ENCODE data around the gene FIGNL2. TPM values are rescaled to one million over a fixed set of nuclear protein-coding genes. Genes with fewer than 3 reads are reported as not detected.

Gene FIGNL2
- total RNA-seq, 1 experiment from 2014 or later = 0.27 TPM

- no peaks in the 10 kb centered on the region for H3K9me2 ChIP-seq (ENCODE audit: insufficient read depth)
- no peak overlapping the region for H2AFZ ChIP-seq (ENCODE audit: low read depth, low read length, poor library complexity, severe bottlenecking)
- H3K4me1 ChIP-seq (ENCODE audit: control insufficient read depth in 1 of 2, insufficient read depth in 2 of 2, low read length in 2 of 2) = peaks cover 0 to 11% of the 10 kb centered on the region in 2 experiments; a peak in 1 of 4 replicates
- CTCF ChIA-PET = interaction anchor here (0.8 kb wide), 1 partner anchor 9 kb away, joined by 6 read pairs; no protein-coding TSS in a partner anchor
- no peaks in the 10 kb centered on the region for H3K9me3 ChIP-seq (ENCODE audit: control insufficient read depth in 1 of 2, insufficient read depth in 1 of 2, low read depth in 1 of 2, low read length in 2 of 2)
- H3K79me2 ChIP-seq (ENCODE audit: insufficient read depth, low read length) = no peaks in the 10 kb centered on the region
- RAD21 ChIA-PET (ENCODE audit: low non-redundant PET in 1 of 2, low total read pairs in 2 of 2, uncharacterized antibody in 2 of 2, unreplicated experiment in 2 of 2) = no interaction called here
- peak overlapping the region; percentile 76 for H3K4me2 ChIP-seq (ENCODE audit: low read length)
- no peaks in the 10 kb centered on the region for H3K27me3 ChIP-seq (ENCODE audit: insufficient read depth, low read length)
- H3K4me3 ChIP-seq (replicated peaks in 1 of 2; ENCODE audit: low read depth in 1 of 2, low read length in 2 of 2) = peak overlapping the region; percentile 41 to 56
- ATAC-seq (peak; percentile 86), DNase-seq (ENCODE audit: low read depth, low spot score) (no peak)
- H3K36me3 ChIP-seq (ENCODE audit: control insufficient read depth in 1 of 2, insufficient read depth in 2 of 2, low read length in 2 of 2) = no peaks in the 10 kb centered on the region
- POLR2A ChIA-PET = no interaction called here
- intact Hi-C loops (cut with micrococcal nuclease) = loop anchor here (2.0 kb wide), 1 partner anchor 394 kb away; no protein-coding TSS in a partner anchor
- no peaks in the 10 kb centered on the region for H4K20me1 ChIP-seq (ENCODE audit: insufficient read depth)
- peak overlapping the region; percentile 48; the same call in 1 of the 2 replicates for H3K27ac ChIP-seq (ENCODE audit: low read depth, low read length)
- H3K9ac ChIP-seq (ENCODE audit: low read length) = peak overlapping the region; percentile 65
- no TSS peak for BruUV-seq (replicated peaks)
- TF ChIP-seq ZFX (IDR thresholded peaks at IDR 0.05) = peak; percentile 88
- 0 out of 2 replicates have a peak, but pooled peaks have one; percentile 26 for TF ChIP-seq MAX (IDR thresholded peaks at IDR 0.05)
- TF ChIP-seq, protein P1, sequence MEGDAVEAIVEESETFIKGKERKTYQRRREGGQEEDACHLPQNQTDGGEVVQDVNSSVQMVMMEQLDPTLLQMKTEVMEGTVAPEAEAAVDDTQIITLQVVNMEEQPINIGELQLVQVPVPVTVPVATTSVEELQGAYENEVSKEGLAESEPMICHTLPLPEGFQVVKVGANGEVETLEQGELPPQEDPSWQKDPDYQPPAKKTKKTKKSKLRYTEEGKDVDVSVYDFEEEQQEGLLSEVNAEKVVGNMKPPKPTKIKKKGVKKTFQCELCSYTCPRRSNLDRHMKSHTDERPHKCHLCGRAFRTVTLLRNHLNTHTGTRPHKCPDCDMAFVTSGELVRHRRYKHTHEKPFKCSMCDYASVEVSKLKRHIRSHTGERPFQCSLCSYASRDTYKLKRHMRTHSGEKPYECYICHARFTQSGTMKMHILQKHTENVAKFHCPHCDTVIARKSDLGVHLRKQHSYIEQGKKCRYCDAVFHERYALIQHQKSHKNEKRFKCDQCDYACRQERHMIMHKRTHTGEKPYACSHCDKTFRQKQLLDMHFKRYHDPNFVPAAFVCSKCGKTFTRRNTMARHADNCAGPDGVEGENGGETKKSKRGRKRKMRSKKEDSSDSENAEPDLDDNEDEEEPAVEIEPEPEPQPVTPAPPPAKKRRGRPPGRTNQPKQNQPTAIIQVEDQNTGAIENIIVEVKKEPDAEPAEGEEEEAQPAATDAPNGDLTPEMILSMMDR (IDR thresholded peaks at IDR 0.05 in 2 of 3, conservative IDR thresholded peaks at IDR 0.05 in 1 of 3; ENCODE audit: borderline replicate concordance in 1 of 3, insufficient read depth in 1 of 3, low read depth in 2 of 3, low read length in 2 of 3) = peak; percentile 13 to 50 (median 24); a peak in 3 of 6 replicates
- TF ChIP-seq SRF (IDR thresholded peaks at IDR 0.05; ENCODE audit: low read depth) = no peak
- peak; percentile 40 for TF ChIP-seq POLR2AphosphoS5 (IDR thresholded peaks at IDR 0.05; ENCODE audit: low read depth, low read length)
- TF ChIP-seq ZNF274 (IDR thresholded peaks at IDR 0.05; ENCODE audit: low read depth, low read length) = no peak
- TF ChIP-seq SIN3A (IDR thresholded peaks at IDR 0.05; ENCODE audit: low read depth) = no peak
- TF ChIP-seq RAD21 (IDR thresholded peaks at IDR 0.05; ENCODE audit: low read depth) = peak; percentile 43; the same call in 1 of the 2 replicates
- peak; percentile 35 for TF ChIP-seq TCF7L2 (IDR thresholded peaks at IDR 0.05; ENCODE audit: borderline replicate concordance, extremely low read depth, insufficient read depth, insufficient read length)
Observed at GRCh38 chr12:51814311-51815088, 34.0 kb downstream of the FIGNL2 start.
